CD14-positive monocyte (primary cell): ENCODE measurements around the gene DDIAS. TPM values are rescaled to one million over a fixed set of nuclear protein-coding genes. Genes with fewer than 3 reads are reported as not detected.

ENCODE experiments used
- DNase-seq, 3 donors: peaks; one replicate each; pipeline ENCODE4 v3.0.0-alpha.2; 2011 to 2022
- H2AFZ ChIP-seq: 2 replicates; pipeline ENCODE4 v1.6.0; 2012; ENCODE audit warnings: mild to moderate bottlenecking, low read depth, low read length, inconsistent platforms; ENCODE audit not compliant: insufficient read depth, poor library complexity, severe bottlenecking
- H3K27ac ChIP-seq, 2 donors: 1 replicate in 1 of 2; 2 replicates in 1 of 2; pipeline ENCODE4 v1.5.1; 2012 to 2013; ENCODE audit warnings: low read length in 2 of 2, control low read depth in 1 of 2, inconsistent platforms in 1 of 2, low read depth in 1 of 2, mild to moderate bottlenecking in 1 of 2
- H3K27me3 ChIP-seq, 2 donors: one replicate each; pipeline versions ENCODE4 v1.6.0 to v1.6.1; 2011 to 2013; ENCODE audit warnings: low read length in 2 of 2; ENCODE audit not compliant: control insufficient read depth in 2 of 2, insufficient read depth in 2 of 2
- H3K36me3 ChIP-seq, 2 donors: replicated peaks in 1 of 2; 1 replicate in 1 of 2; 2 replicates in 1 of 2; pipeline versions ENCODE4 v1.5.1 to v1.6.1; 2012 to 2013; ENCODE audit warnings: low read length in 2 of 2, control low read depth in 1 of 2, inconsistent platforms in 1 of 2, mild to moderate bottlenecking in 1 of 2; ENCODE audit not compliant: insufficient read depth in 2 of 2, control insufficient read depth in 1 of 2
- H3K4me1 ChIP-seq, 2 donors: 1 replicate in 1 of 2; 2 replicates in 1 of 2; pipeline versions ENCODE4 v1.5.1 to v1.6.1; 2012 to 2013; ENCODE audit warnings: low read length in 2 of 2, control low read depth in 1 of 2, inconsistent platforms in 1 of 2, mild to moderate bottlenecking in 1 of 2, moderate library complexity in 1 of 2; ENCODE audit not compliant: insufficient read depth in 2 of 2, control insufficient read depth in 1 of 2
- H3K4me2 ChIP-seq: replicated peaks from 2 replicates; pipeline ENCODE3; 2012; ENCODE audit warnings: low read length, moderate library complexity, mild to moderate bottlenecking; ENCODE audit not compliant: poor library complexity, severe bottlenecking; ENCODE audit errors: extremely low read depth
- H3K4me3 ChIP-seq, 3 experiments: fragments of 200-600 bp in 1 of 3; sonication (generic) in 1 of 3; replicated peaks in 1 of 3; 1 replicate in 2 of 3; 2 replicates in 1 of 3; pipeline ENCODE4 v1.5.1; 2011 to 2013; ENCODE audit warnings: low read length in 3 of 3, mild to moderate bottlenecking in 3 of 3, control low read depth in 2 of 3, low read depth in 2 of 3, inconsistent platforms in 1 of 3, moderate library complexity in 1 of 3
- H3K79me2 ChIP-seq: 2 replicates; pipeline ENCODE4 v1.6.0; 2012; ENCODE audit warnings: mild to moderate bottlenecking, control low read depth, inconsistent platforms, low read length, moderate library complexity; ENCODE audit not compliant: insufficient read depth
- H3K9ac ChIP-seq: 2 replicates; pipeline ENCODE4 v1.6.0; 2017; ENCODE audit warnings: low read length, mild to moderate bottlenecking; ENCODE audit not compliant: insufficient read depth, poor library complexity, severe bottlenecking
- H3K9me3 ChIP-seq, 2 donors: replicated peaks in 1 of 2; 1 replicate in 1 of 2; 2 replicates in 1 of 2; pipeline versions ENCODE4 v1.5.1 to v1.6.1; 2012 to 2013; ENCODE audit warnings: low read length in 2 of 2, control low read depth in 1 of 2; ENCODE audit not compliant: control insufficient read depth in 1 of 2, insufficient read depth in 1 of 2
- H4K20me1 ChIP-seq: 2 replicates; pipeline ENCODE4 v1.6.0; 2012; ENCODE audit warnings: mild to moderate bottlenecking, low read length, control low read depth, moderate library complexity; ENCODE audit not compliant: insufficient read depth
- H3K27ac Mint-ChIP-seq, 7 donors: one replicate each; pipeline ENCODE4 v1.8.0; 2020; ENCODE audit warnings: mild to moderate bottlenecking in 7 of 7, mixed read lengths in 7 of 7, moderate library complexity in 6 of 7, inconsistent platforms in 2 of 7
- H3K27me3 Mint-ChIP-seq, 3 donors: one replicate each; pipeline ENCODE4 v1.8.0; 2021 to 2022; ENCODE audit warnings: low read depth in 3 of 3, mild to moderate bottlenecking in 3 of 3, mixed read lengths in 3 of 3, moderate library complexity in 3 of 3, inconsistent platforms in 1 of 3
- H3K36me3 Mint-ChIP-seq, 2 donors: one replicate each; pipeline ENCODE4 v1.8.0; 2020; ENCODE audit warnings: mixed read lengths in 2 of 2, inconsistent platforms in 1 of 2, mild to moderate bottlenecking in 1 of 2
- H3K4me1 Mint-ChIP-seq: one replicate; pipeline ENCODE4 v1.8.0; 2020; ENCODE audit warnings: mild to moderate bottlenecking, mixed read lengths
- H3K4me3 Mint-ChIP-seq, 2 donors: one replicate each; pipeline ENCODE4 v1.8.0; 2020; ENCODE audit warnings: mild to moderate bottlenecking in 2 of 2, mixed read lengths in 2 of 2, moderate library complexity in 1 of 2
- H3K9me3 Mint-ChIP-seq, 7 donors: one replicate each; pipeline ENCODE4 v1.8.0; 2020 to 2022; ENCODE audit warnings: mixed read lengths in 7 of 7, mild to moderate bottlenecking in 6 of 7, moderate library complexity in 6 of 7, inconsistent platforms in 2 of 7
- CTCF ChIP-seq: fragments of 200-600 bp; IDR thresholded peaks from one replicate; pipeline ENCODE4 v1.8.0; 2022; ENCODE audit warnings: antibody characterized with exemption, mild to moderate bottlenecking
- WGBS: methylation state at CpG from one replicate; pipeline ENCODE4 v1.1.5; 2013; ENCODE audit warnings: missing lambda C conversion rate; ENCODE audit not compliant: insufficient coverage; 5-methylcytosine and 5-hydroxymethylcytosine counted together
- intact Hi-C, 2 donors: fragments of 100-400 bp; cut with micrococcal nuclease; formaldehyde crosslinking; loops; one replicate each; pipeline versions ENCODE4 v1.15.0 to v1.15.1; 2023
- polyA plus RNA-seq, 3 donors: library from polyadenylated mRNA; depleted of rRNA in 1 of 3; unstranded in 2 of 3; stranded (reverse) in 1 of 3; fragments of 300-500 nt in 2 of 3; fragments of >200 nt in 1 of 3; fragmentation: Illumina TruSeq in 2 of 3; gene quantifications; 1 replicate in 2 of 3; 2 replicates in 1 of 3; pipeline ENCODE4 v1.2.3, GENCODE V29; 2012 to 2021

DDIAS gene
- polyA plus RNA-seq, 3 donors = 6.0 to 14.1 (median 13.5) TPM

- H3K9me3 ChIP-seq = peaks cover 5 to 10% of the 10 kb centered on the region in 2 donors
- peaks cover 3 to 11% (median 6%) of the 10 kb centered on the region in 7 donors for H3K9me3 Mint-ChIP-seq
- no peak overlapping the region for H3K9ac ChIP-seq
- no peak for DNase-seq
- H2AFZ ChIP-seq = no peak overlapping the region
- H3K4me3 Mint-ChIP-seq = no peak overlapping the region
- no peak overlapping the region for H3K4me3 ChIP-seq
- H3K4me1 Mint-ChIP-seq = peaks cover 22% of the 10 kb centered on the region
- H3K4me2 ChIP-seq = no peak overlapping the region
- no peak overlapping the region for H3K27ac ChIP-seq
- H3K4me1 ChIP-seq = peaks cover 15 to 20% of the 10 kb centered on the region in 2 donors
- no peaks in the 10 kb centered on the region for H3K27me3 ChIP-seq
- intact Hi-C loops = no loop called here
- WGBS = 93% methylated on average over 5 of the region's 7 CpGs
- no peaks in the 10 kb centered on the region for H3K27me3 Mint-ChIP-seq
- no peak for TF ChIP-seq CTCF
- peaks cover 15% of the 10 kb centered on the region for H3K79me2 ChIP-seq
- peaks cover 5 to 7% of the 10 kb centered on the region in 2 donors for H3K36me3 Mint-ChIP-seq
- peaks cover 0 to 5% of the 10 kb centered on the region in 2 donors for H3K36me3 ChIP-seq
- H3K27ac Mint-ChIP-seq = no peak overlapping the region
- H4K20me1 ChIP-seq = peaks cover 41% of the 10 kb centered on the region
Observed at GRCh38 chr11:82872377-82873150, 29.0 kb upstream of the DDIAS start.

- peaks cover 13% of the 10 kb centered on the region for H3K79me2 ChIP-seq
- Mint-ChIP-seq H3K9me3 (peaks cover 9 to 23% (median 16%) of the 10 kb centered on the region in 7 donors), H3K27me3 (no peaks in the 10 kb centered on the region), H3K36me3 (peaks cover 7 to 17% of the 10 kb centered on the region in 2 donors), H3K4me1 (peaks cover 16% of the 10 kb centered on the region), H3K27ac (no peak overlapping the region), H3K4me3 (no peak overlapping the region)
- H3K27ac ChIP-seq = no peak overlapping the region
- H3K9ac ChIP-seq = no peak overlapping the region
- intact Hi-C loops = no loop called here
- peaks cover 10 to 11% of the 10 kb centered on the region in 2 donors for H3K4me1 ChIP-seq
- H4K20me1 ChIP-seq = peaks cover 40% of the 10 kb centered on the region
- H3K4me3 ChIP-seq = no peak overlapping the region
- H3K27me3 ChIP-seq = no peaks in the 10 kb centered on the region
- WGBS = no CpG with 5 or more reads among the region's 5 CpGs
- no peak for TF ChIP-seq CTCF
- DNase-seq = no peak
- no peak overlapping the region for H3K4me2 ChIP-seq
- peaks cover 0 to 5% of the 10 kb centered on the region in 2 donors for H3K36me3 ChIP-seq
- no peak overlapping the region for H2AFZ ChIP-seq
- H3K9me3 ChIP-seq = peaks cover 6 to 13% of the 10 kb centered on the region in 2 donors
Observed at GRCh38 chr11:82873919-82874333, 27.6 kb upstream of the DDIAS start.
